Measurements from ENCODE around the gene ZNF385C.
A peak's percentile ranks its signal among the peaks of the same experiment; 100 is the strongest.

The ZNF385C gene

GRCh38 chr17:42027590-42027889, 70.7 kb downstream of the ZNF385C start:
- TF ChIP-seq ZFX (IDR thresholded peaks at IDR 0.05), result no peak
- TF ChIP-seq, protein P1, sequence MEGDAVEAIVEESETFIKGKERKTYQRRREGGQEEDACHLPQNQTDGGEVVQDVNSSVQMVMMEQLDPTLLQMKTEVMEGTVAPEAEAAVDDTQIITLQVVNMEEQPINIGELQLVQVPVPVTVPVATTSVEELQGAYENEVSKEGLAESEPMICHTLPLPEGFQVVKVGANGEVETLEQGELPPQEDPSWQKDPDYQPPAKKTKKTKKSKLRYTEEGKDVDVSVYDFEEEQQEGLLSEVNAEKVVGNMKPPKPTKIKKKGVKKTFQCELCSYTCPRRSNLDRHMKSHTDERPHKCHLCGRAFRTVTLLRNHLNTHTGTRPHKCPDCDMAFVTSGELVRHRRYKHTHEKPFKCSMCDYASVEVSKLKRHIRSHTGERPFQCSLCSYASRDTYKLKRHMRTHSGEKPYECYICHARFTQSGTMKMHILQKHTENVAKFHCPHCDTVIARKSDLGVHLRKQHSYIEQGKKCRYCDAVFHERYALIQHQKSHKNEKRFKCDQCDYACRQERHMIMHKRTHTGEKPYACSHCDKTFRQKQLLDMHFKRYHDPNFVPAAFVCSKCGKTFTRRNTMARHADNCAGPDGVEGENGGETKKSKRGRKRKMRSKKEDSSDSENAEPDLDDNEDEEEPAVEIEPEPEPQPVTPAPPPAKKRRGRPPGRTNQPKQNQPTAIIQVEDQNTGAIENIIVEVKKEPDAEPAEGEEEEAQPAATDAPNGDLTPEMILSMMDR (conservative IDR thresholded peaks at IDR 0.05), result no peak
- H3K27ac ChIP-seq, result no peak overlapping the region

DNA sequence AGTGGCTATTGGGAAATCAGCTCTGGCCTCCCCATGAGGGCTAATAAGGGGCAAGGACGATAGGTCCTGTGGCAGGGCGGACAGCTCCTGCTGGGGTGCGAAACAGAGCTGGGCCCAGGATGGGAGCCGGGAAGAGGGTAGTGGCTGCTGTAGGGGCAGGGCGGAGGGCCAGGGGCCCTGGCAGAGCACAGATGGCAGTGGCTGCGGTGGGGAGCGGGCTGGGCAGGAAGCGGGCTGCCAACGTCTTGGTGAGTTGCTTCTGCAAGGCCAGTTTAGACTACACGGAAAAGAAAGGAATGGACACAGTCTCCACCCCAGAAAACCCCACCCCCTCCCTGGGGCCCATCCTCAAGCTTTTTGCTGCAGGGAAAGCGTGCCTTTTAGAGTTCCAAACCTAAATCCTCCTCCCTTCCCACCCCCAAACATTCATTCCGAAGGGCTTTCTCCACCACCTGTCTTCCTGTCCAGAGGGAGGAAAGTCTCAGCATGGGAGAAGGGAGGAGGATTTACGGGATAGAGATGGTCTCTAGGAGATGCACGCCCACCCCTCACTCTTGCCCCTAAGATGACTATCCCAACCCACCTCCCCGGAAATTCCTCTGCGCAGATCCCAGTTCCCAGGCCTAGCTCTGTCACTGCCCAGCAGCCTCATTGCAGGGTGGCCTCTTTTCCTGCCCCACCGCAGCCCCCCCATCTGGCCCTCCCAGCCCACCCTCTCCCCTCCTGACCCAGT, 71.2 kb downstream of the ZNF385C start:
- H3K27ac ChIP-seq, result no peak overlapping the region
- TF ChIP-seq, protein P1 (conservative IDR thresholded peaks at IDR 0.05), result no peak

DNA sequence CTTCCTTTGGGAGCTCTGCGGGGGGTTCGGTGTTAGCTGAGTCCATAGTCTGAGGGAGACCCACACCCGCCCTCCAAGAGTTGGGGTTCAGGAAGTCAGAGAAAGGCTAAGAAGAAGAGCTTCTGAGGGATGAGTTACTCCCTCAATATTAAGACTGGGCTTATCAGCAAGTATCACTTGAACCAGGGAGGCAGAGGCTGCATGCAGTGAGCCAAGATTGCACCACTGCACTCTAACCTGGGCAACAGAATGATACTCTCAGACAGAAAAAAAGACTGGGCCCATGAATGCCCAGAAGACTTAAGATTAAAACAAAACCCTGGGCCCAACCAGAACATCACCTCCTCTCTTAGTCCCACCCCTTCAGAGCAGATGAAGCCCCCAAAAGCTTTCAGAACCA, 72.3 kb downstream of the ZNF385C start:
- no peak overlapping the region for H3K27ac ChIP-seq
- TF ChIP-seq, protein P1 (conservative IDR thresholded peaks at IDR 0.05), result no peak
- TF ChIP-seq ZFX (IDR thresholded peaks at IDR 0.05), result no peak

DNA sequence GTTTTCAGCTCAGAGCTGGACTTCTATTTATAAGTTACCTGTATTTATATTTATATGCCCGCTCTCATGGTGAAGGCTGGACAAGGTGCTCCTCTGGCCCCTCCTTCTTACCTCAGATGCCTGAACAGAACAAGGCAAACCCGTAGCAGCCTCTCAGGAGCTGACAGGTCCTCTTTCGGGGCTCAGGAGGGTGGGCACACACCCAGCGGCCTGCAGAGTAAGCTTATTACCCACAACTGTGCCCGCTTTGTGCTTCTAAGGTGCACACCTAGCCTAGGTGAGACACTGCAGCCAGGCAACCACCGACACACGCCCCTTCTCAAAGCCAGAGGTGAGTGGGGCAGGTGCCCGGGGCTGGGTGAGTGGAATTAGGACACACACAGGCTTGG, 73.1 kb downstream of the ZNF385C start:
- H3K27ac ChIP-seq, result no peak overlapping the region
- TF ChIP-seq, protein P1 (conservative IDR thresholded peaks at IDR 0.05), result no peak; the same call in none of the 2 replicates
- no peak for TF ChIP-seq ZFX (IDR thresholded peaks at IDR 0.05)

DNA sequence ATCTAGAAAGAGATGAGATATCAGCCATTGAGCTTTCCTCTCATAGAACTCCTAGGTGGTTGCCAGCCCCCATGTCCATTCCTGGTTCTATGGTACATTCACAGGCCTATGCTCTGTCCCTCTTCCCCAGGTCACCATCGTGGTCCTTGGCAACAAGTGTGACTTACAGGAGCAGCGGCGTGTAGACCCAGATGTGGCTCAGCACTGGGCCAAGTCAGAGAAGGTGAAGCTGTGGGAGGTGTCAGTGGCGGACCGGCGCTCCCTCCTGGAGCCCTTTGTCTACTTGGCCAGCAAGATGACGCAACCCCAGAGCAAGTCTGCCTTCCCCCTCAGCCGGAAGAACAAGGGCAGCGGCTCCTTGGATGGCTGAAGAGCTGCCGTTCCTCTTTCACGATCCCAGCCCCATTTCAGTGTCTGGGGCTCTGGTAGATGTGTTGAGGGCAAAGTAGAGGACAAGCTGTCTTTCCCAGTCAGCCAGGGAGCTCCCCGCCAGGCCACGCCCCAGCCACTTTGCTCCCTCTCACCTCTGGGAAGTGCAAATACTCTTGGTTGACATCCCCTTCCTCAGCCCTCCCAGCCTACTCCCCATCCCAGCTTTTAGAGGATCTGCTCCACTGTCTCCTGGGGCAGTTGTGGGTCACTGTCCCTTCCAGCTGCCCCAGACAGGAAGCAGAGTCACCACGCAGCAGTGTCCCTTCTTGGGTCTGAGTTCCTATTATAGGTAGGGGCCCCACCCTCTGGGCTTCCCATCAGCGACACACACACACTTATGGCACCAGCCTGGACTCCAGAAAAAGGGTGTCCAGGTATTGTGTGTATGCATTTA, 74.5 kb downstream of the ZNF385C start:
- H3K27ac ChIP-seq, result no peak overlapping the region
- TF ChIP-seq ZFX (IDR thresholded peaks at IDR 0.05), result no peak; the same call in 1 of the 2 replicates
- TF ChIP-seq, protein P1 (conservative IDR thresholded peaks at IDR 0.05), result no peak

DNA sequence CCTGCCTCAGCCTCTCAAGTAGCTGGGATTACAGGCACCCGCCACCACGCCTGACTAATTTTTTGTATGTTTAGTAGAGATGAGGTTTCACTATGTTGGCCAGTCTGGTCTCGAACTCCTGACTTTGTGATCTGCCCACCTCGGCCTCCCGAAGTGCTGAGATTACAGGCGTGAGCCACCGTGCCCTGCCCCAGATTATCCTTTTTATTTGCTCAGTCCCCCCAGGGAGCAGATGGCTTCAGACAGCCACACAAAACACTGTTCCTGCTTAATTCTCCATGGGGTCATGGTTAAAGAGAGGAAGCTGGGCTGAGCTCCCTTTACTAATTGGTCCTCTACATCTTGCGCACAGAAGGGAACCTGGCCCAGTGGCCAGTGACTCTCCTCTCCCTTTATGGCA, 77.4 kb downstream of the ZNF385C start:
- H3K27ac ChIP-seq, result peak overlapping the region; percentile 79

GRCh38 chr17:42019509-42020404, 78.5 kb downstream of the ZNF385C start, which contains the start of gene NKIRAS2:
Gene NKIRAS2 (plus strand): TSS chr17:42020090. CDS start chr17:42021578, 1,488 bp downstream.
- TF ChIP-seq, protein P1 (conservative IDR thresholded peaks at IDR 0.05), result peak; percentile 99
- TF ChIP-seq ZFX (IDR thresholded peaks at IDR 0.05), result no peak
- H3K27ac ChIP-seq, result peak within 1 kb of the TSS; percentile 79
